GM21786 (cell line): ENCODE measurements around the gene DPYSL3.

Experiments
- ATAC-seq: cut with Tn5 transposase; IDR thresholded peaks from one replicate; pipeline ENCODE4 v1.9.1; 2021; ENCODE audit not compliant: unreplicated experiment

The DPYSL3 gene

DNA sequence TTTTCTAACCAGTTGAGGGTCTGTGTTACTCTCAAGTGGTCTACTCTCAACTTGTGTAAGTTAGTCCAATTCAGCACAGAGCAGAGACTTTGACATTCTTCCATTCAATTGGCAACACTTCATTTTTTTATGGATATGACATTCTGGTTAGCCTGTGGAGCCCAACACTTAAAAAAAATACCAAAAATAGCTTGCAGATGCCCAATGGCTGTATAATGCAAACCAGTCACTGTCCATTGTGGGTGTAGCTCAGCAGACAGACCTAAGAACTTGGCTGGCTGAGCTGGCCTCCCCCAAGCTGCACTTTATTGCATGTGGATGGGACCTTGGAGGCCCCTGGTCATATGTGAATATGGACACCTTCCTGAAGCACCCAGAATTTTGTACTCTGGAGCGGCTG lies 103.2 kb downstream of the DPYSL3 start:
- ATAC-seq, result no peak

- ATAC-seq, result peak; percentile 19
Observed at GRCh38 chr5:147404706-147405105, 105.2 kb downstream of the DPYSL3 start.

GRCh38 chr5:147403651-147404640 lies 105.9 kb downstream of the DPYSL3 start:
- ATAC-seq, result peak; percentile 94

- ATAC-seq, result no peak
Observed at GRCh38 chr5:147400881-147401280, 109.0 kb downstream of the DPYSL3 start.

GRCh38 chr5:147400126-147400809 lies 109.6 kb downstream of the DPYSL3 start:
- no peak for ATAC-seq

- no peak for ATAC-seq
Observed at GRCh38 chr5:147398860-147399259, 111.0 kb downstream of the DPYSL3 start.

GRCh38 chr5:147397616-147398015 lies 112.3 kb downstream of the DPYSL3 start:
- ATAC-seq, result no peak

DNA sequence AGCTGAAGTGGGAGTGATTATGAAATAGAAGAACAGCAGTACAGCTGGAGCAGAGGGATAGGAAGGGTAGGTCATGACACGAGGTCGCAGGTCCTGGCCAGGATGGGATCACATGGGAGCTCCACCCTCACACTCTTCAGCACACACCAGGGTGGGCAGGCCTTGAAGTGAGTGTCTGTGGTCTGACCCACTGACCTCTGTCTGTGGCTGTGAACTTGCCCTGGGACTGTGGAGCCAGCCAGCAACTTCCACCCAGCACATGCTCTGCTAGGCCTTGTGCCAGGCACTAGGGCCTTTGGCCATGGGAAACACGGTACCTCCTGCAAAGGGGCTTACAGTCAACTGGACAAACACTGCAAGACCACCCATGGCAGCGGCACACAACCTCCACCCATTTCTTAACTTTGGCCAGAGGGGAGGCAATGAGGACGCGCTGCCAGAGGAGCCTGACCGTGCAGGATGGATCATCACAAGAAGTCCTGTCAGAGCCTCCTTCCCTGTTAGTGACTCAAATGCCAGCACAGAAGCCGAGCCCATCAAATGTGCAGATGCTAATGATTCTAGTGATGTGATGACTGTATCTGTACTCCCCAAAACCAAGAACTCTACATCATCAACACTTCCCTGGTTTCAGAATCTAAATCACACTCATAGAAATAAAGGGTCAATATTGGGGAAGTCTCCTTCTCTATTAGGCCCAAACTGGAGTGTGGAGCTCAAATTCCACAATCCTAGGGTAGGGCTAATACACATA lies 113.6 kb downstream of the DPYSL3 start:
- ATAC-seq, result no peak

GRCh38 chr5:147393874-147394672 lies 115.8 kb downstream of the DPYSL3 start:
- no peak for ATAC-seq

DNA sequence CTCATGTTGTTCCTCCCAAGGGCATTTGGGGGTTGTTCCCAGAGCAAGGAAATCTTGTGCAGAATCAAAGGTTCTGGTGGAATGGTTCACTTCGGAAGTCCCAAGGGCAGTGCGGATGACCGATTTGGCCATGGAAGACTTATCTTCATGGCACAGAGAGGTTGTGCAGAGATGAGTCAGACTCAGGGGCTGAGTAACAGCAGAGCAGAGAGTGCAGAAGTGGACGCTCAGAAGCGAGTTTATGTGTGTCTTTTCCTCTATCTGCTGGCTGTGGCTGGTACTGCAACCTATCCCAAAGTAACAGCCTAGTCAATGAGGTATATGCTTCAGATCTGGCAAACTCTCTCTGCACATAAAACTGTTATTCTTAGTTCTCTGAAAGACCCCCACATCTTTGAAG lies 118.1 kb downstream of the DPYSL3 start:
- ATAC-seq, result peak; percentile 94

GRCh38 chr5:147390654-147391225 lies 119.1 kb downstream of the DPYSL3 start:
- ATAC-seq, result no peak

GRCh38 chr5:147388184-147389108 lies 121.4 kb downstream of the DPYSL3 start:
- ATAC-seq, result no peak

GRCh38 chr5:147387109-147387508 lies 122.8 kb downstream of the DPYSL3 start:
- ATAC-seq, result no peak

DNA sequence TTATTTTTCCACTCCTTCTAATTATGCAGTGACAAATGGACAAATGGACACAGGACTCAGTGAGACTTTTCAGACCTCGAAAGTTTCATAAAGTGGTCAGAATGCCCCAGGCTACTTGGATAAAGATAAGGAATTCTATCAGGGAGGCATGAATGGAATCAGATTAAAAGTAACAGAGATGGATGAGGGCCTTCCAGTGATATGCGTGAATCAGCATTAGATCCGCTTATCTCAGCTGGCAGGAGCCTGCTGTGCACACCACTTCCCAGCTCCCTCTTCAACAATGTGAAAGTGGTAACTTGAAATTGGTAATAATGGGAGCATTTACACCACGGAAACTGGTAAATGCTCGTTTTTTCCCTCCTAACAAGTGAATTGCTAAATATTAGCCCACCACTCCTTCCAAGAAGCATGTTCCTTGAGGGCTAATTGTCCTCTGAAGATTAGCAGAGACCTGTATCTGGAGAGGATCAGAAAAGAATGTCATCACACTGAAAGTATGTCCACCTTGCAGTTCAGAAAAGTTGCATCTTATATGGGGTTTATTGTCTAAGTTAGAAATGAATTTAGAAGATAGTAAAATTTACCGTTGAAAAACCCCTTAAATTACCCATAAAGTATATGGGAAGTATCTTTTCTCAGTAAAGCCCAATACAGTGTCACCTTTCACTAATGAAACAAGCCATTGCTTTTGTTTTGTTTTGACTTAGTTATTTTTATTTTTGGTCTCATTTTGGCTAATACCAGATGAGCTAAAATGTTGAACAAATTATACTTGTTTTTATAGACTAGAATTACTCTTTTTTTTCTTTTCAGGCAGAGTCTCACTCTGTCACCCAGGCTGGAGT lies 125.3 kb downstream of the DPYSL3 start:
- peak; percentile 38 for ATAC-seq

DNA sequence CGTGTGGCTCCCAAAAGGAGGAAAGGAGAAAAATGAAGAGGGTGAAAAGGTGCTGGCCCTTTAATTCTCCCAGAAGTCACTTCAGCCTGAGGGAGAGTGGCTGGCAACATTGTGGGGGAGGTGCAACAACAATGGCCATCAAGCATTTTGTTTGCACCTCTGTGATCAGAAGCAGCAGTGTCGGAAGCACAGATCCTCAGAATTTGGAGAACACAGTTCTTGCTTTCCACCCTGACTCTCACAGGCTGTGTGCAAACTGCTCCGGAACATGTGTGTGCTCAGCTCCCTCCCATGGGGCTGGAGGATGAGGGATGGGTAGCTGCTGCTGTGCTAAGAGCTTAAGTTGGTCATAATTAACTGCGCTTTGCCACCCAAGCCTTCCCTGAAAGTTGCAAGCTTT lies 127.1 kb downstream of the DPYSL3 start:
- no peak for ATAC-seq

- ATAC-seq, result no peak
Observed at GRCh38 chr5:147381555-147381954, 128.3 kb downstream of the DPYSL3 start.

GRCh38 chr5:147377682-147378081 lies 132.2 kb downstream of the DPYSL3 start:
- ATAC-seq, result no peak

- no peak for ATAC-seq
Observed at GRCh38 chr5:147375151-147375550, 134.7 kb downstream of the DPYSL3 start.
